ENCODE results near the gene ASB6. TPM values are rescaled to one million over a fixed set of nuclear protein-coding genes. Genes with fewer than 3 reads are reported as not detected.

Gene ASB6
- total RNA-seq, 6 experiments from 2014 or later, result 4.5 to 9.5 (median 5.4) TPM

DNA sequence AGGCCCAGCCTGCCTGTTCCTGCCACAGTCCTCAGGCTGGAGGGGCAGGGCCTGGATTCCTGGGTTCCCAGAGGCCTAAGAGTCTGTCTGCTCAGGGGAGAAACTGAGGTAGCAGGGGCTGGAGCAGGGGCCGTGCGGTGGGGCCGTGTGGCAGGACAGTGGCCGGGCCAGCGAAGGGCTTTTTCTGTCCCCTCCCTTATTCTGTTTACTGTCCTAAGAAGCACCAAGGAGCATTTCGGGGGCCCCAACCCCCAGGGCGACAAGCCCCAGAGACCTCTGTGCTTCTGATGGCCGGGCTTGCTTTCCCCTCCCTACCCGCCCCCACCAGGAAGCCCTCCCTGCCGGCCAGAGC lies 6.8 kb upstream of the ASB6 start:
- WGBS (ENCODE audit: insufficient coverage, low coverage, low lambda C conversion rate, missing lambda C conversion rate), result no CpG with 5 or more reads among the region's 10 CpGs
- H3K27ac ChIP-seq, result no peak overlapping the region
- H3K36me3 ChIP-seq, result no peaks in the 10 kb centered on the region
- intact Hi-C loops (cut with DNase I), result loop anchor here (10.0 kb wide), 1 partner anchor 136 kb away; no protein-coding TSS in a partner anchor
- no peaks in the 10 kb centered on the region for H3K27me3 ChIP-seq
- H3K4me1 ChIP-seq, result no peaks in the 10 kb centered on the region
- no peak overlapping the region for H3K4me3 ChIP-seq
- no peaks in the 10 kb centered on the region for H3K9me3 ChIP-seq
- ATAC-seq, result no peak
- TF ChIP-seq, protein P1, sequence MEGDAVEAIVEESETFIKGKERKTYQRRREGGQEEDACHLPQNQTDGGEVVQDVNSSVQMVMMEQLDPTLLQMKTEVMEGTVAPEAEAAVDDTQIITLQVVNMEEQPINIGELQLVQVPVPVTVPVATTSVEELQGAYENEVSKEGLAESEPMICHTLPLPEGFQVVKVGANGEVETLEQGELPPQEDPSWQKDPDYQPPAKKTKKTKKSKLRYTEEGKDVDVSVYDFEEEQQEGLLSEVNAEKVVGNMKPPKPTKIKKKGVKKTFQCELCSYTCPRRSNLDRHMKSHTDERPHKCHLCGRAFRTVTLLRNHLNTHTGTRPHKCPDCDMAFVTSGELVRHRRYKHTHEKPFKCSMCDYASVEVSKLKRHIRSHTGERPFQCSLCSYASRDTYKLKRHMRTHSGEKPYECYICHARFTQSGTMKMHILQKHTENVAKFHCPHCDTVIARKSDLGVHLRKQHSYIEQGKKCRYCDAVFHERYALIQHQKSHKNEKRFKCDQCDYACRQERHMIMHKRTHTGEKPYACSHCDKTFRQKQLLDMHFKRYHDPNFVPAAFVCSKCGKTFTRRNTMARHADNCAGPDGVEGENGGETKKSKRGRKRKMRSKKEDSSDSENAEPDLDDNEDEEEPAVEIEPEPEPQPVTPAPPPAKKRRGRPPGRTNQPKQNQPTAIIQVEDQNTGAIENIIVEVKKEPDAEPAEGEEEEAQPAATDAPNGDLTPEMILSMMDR (IDR thresholded peaks at IDR 0.05), result no peak
- no peak for TF ChIP-seq POLR2A (IDR thresholded peaks at IDR 0.05)
- no peak for DNase-seq

DNA sequence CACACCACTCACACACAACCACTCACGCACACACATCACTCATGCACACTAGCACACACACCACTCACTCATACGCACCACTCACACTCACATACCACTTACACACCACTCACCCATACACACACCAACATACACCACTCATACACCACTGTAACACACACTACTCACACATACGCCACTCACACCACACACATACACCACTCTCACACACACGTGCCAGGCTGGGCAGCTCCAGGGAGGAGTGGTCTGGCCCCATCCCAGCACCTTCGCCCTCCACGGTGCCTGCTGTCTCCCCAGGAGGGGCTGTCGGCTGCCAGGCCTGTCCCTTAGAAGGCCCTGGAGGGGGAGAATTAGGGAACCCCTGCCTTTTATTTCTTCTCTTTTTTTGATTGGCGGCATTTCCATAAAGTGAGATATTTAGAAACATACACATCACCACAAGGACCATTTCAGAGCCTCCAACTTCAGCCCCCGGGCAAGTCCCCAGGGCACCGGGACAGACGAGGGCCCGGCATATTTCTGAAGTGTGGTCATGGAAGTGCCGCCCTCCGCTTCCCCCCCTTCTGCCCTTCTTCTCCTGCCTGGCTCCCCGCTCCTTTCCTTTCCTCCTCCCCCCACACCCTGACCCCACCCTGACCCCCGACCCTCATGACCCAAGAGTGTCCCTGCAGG lies 6.3 kb upstream of the ASB6 start:
- Histone ChIP-seq H3K27ac (no peak overlapping the region), H3K4me3 (no peak overlapping the region), H3K27me3 (no peaks in the 10 kb centered on the region), H3K36me3 (no peaks in the 10 kb centered on the region), H3K4me1 (no peaks in the 10 kb centered on the region), H3K9me3 (no peaks in the 10 kb centered on the region)
- DNase-seq (no peak), ATAC-seq (no peak)
- TF ChIP-seq, protein P1 (IDR thresholded peaks at IDR 0.05), result no peak
- no peak for TF ChIP-seq POLR2A (IDR thresholded peaks at IDR 0.05)
- intact Hi-C loops (cut with DNase I), result loop anchor here (10.0 kb wide), 1 partner anchor 137 kb away; no protein-coding TSS in a partner anchor
- 66% methylated on average over 15 of the region's 16 CpGs for WGBS (ENCODE audit: insufficient coverage, low coverage, low lambda C conversion rate, missing lambda C conversion rate)

DNA sequence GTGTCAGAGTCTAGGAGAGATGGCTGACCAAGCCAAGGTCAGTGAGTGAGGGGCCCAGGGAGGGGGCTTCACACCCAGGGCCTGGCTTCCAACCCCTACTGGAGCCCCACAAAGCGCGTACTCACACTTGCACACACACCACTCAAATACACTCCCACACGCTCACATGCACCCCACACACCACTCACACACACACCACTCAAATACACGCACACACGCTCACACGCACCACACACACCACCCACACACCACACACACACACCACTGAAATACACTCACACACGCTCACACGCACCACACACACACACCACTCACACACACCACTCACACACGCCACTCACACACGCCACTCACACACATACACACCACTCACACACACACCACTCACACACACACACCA lies 5.7 kb upstream of the ASB6 start:
- TF ChIP-seq, protein P1 (IDR thresholded peaks at IDR 0.05), result no peak
- no peak for TF ChIP-seq POLR2A (IDR thresholded peaks at IDR 0.05)
- no peak overlapping the region for H3K27ac ChIP-seq
- DNase-seq (no peak), ATAC-seq (no peak)
- no peak overlapping the region for H3K4me3 ChIP-seq
- WGBS (ENCODE audit: insufficient coverage, low coverage, low lambda C conversion rate, missing lambda C conversion rate), result 73% methylated on average over 7 of the region's 10 CpGs
- no peaks in the 10 kb centered on the region for H3K36me3 ChIP-seq
- no peaks in the 10 kb centered on the region for H3K9me3 ChIP-seq
- no peaks in the 10 kb centered on the region for H3K4me1 ChIP-seq
- H3K27me3 ChIP-seq, result no peaks in the 10 kb centered on the region
- intact Hi-C loops (cut with DNase I), result loop anchor here (10.0 kb wide), 1 partner anchor 137 kb away; no protein-coding TSS in a partner anchor

DNA sequence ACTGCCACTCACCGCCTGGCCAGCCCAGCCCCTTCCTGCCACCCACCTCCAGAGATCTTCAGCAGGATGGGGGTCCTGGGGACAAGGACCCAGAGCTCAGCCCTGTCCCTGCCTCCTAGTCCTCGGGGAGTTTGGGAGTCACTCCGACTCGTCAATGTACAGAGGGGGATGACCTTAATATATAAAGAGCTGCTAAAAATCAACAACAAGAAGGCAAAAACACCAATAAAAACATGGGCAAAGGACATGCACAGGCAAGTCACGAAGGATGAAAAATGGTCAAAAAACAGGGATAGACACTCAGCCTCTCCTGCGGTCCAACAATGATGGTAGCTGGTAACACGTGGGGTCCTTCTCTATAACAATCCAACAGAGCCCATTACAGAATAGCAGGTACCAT lies 4.7 kb upstream of the ASB6 start:
- Histone ChIP-seq H3K27me3 (no peaks in the 10 kb centered on the region), H3K27ac (no peak overlapping the region), H3K9me3 (no peaks in the 10 kb centered on the region), H3K4me1 (no peaks in the 10 kb centered on the region), H3K4me3 (no peak overlapping the region), H3K36me3 (no peaks in the 10 kb centered on the region)
- ATAC-seq, result no peak
- intact Hi-C loops (cut with DNase I), result loop anchor here (10.0 kb wide), 1 partner anchor 138 kb away; no protein-coding TSS in a partner anchor
- TF ChIP-seq, protein P1 (IDR thresholded peaks at IDR 0.05), result no peak
- TF ChIP-seq POLR2A (IDR thresholded peaks at IDR 0.05), result no peak
- no peak for DNase-seq
- WGBS (ENCODE audit: insufficient coverage, low coverage, low lambda C conversion rate, missing lambda C conversion rate), result 76% methylated on average over 6 of the region's 7 CpGs

Measured in right lobe of liver (tissue), 6 donors.